GM23338 (cell line): ENCODE results near the gene CACNA1C. TPM values are rescaled to one million over a fixed set of nuclear protein-coding genes. Genes with fewer than 3 reads are reported as not detected.

Source experiments
- ATAC-seq: fragments of 200-7000 bp; cut with Tn5 transposase; 3 replicates; pipeline ENCODE4 v1.9.1; 2020
- DNase-seq: peaks from one replicate; pipeline ENCODE4 v3.0.0-alpha.2; 2015; ENCODE audit warnings: low spot score
- H2AFZ ChIP-seq: fragments of 200-600 bp; sonication (generic); 2 replicates; pipeline ENCODE4 v1.8.0; 2016; ENCODE audit warnings: antibody characterized with exemption, mild to moderate bottlenecking, moderate library complexity
- H3F3A ChIP-seq: fragments of 200-600 bp; sonication (generic); replicated peaks from 2 replicates; pipeline ENCODE4 v1.8.0; 2017; ENCODE audit warnings: antibody characterized with exemption, mixed run types, low read depth
- H3K27ac ChIP-seq: fragments of 200-600 bp; sonication (generic); 2 replicates; pipeline ENCODE4 v1.6.1; 2016; ENCODE audit warnings: low read depth
- H3K27me3 ChIP-seq: fragments of 200-600 bp; sonication (generic); 2 replicates; pipeline ENCODE4 v1.8.0; 2016; ENCODE audit warnings: mild to moderate bottlenecking, mixed run types, moderate library complexity; ENCODE audit not compliant: insufficient read depth
- H3K36me3 ChIP-seq: fragments of 200-600 bp; sonication (generic); 2 replicates; pipeline ENCODE4 v1.8.0; 2016; ENCODE audit warnings: mild to moderate bottlenecking; ENCODE audit not compliant: insufficient read depth
- H3K4me1 ChIP-seq: fragments of 200-600 bp; sonication (generic); 2 replicates; pipeline ENCODE4 v1.8.0; 2016; ENCODE audit warnings: mild to moderate bottlenecking, moderate library complexity; ENCODE audit not compliant: insufficient read depth
- H3K4me2 ChIP-seq: fragments of 200-600 bp; sonication (generic); 2 replicates; pipeline ENCODE4 v1.7.1; 2017; ENCODE audit warnings: mixed run types
- H3K4me3 ChIP-seq: fragments of 200-600 bp; sonication (generic); 2 replicates; pipeline ENCODE4 v1.6.1; 2016; ENCODE audit warnings: mixed run types
- H3K79me2 ChIP-seq: fragments of 200-600 bp; sonication (generic); replicated peaks from 2 replicates; pipeline ENCODE4 v1.8.0; 2017; ENCODE audit warnings: mild to moderate bottlenecking; ENCODE audit not compliant: insufficient read depth
- H3K9me2 ChIP-seq: fragments of 200-600 bp; sonication (generic); 2 replicates; pipeline ENCODE4 v1.8.0; 2017; ENCODE audit not compliant: insufficient read depth
- H4K20me1 ChIP-seq: fragments of 200-600 bp; sonication (generic); replicated peaks from 2 replicates; pipeline ENCODE4 v1.8.0; 2017; ENCODE audit warnings: mild to moderate bottlenecking; ENCODE audit not compliant: insufficient read depth
- H3K27ac Mint-ChIP-seq: 2 replicates; pipeline ENCODE4 v1.8.0; 2020; ENCODE audit warnings: inconsistent platforms, mild to moderate bottlenecking, moderate library complexity, mixed read lengths
- H3K27me3 Mint-ChIP-seq: 3 replicates; pipeline ENCODE4 v1.8.0; 2022; ENCODE audit warnings: low read depth, mild to moderate bottlenecking, moderate library complexity, mixed read lengths, inconsistent platforms; ENCODE audit not compliant: insufficient read depth, poor library complexity
- H3K36me3 Mint-ChIP-seq: 3 replicates; pipeline ENCODE4 v1.8.0; 2021; ENCODE audit warnings: low read depth, mild to moderate bottlenecking, inconsistent platforms, moderate library complexity, mixed read lengths
- H3K4me1 Mint-ChIP-seq: 3 replicates; pipeline ENCODE4 v1.8.0; 2020; ENCODE audit warnings: mild to moderate bottlenecking, inconsistent platforms, mixed read lengths
- H3K4me3 Mint-ChIP-seq: 3 replicates; pipeline ENCODE4 v1.8.0; 2021; ENCODE audit warnings: moderate library complexity, mild to moderate bottlenecking, inconsistent platforms, mixed read lengths
- H3K9me3 Mint-ChIP-seq: 3 replicates; pipeline ENCODE4 v1.8.0; 2020; ENCODE audit warnings: moderate library complexity, mild to moderate bottlenecking, inconsistent platforms, mixed read lengths
- EZH2 ChIP-seq: fragments of 200-600 bp; sonication (generic); IDR thresholded peaks from one replicate; pipeline ENCODE4 v1.8.0; 2017; ENCODE audit warnings: antibody characterized with exemption, mild to moderate bottlenecking, low read depth; ENCODE audit not compliant: unreplicated experiment
- POLR2AphosphoS5 ChIP-seq: IDR thresholded peaks from 2 replicates; pipeline ENCODE4 v1.6.1; 2016; ENCODE audit warnings: antibody characterized with exemption, low read depth
- REST ChIP-seq: IDR thresholded peaks from one replicate; pipeline ENCODE4 v1.6.1; 2018; ENCODE audit warnings: antibody characterized with exemption; ENCODE audit not compliant: unreplicated experiment
- polyA plus RNA-seq: library from polyadenylated mRNA; unstranded; fragments of >200 nt; fragmentation: Nextera tagmentation; extraction: Ambion mirVana; gene quantifications from 2 replicates; pipeline ENCODE4 v1.2.1, GENCODE V29; 2016
- total RNA-seq: library from RNA; depleted of rRNA; stranded (reverse); fragments of >200 nt; shearing (Covaris generic); gene quantifications from 2 replicates; pipeline ENCODE4 v1.2.3, GENCODE V29; 2014
- TF ChIP-seq, protein P1 (sequence below): fragments of 250-450 bp; sonication (Bioruptor Pico); IDR thresholded peaks from 2 replicates; pipeline ENCODE4 v1.5.0; 2020; ENCODE audit warnings: mild to moderate bottlenecking, moderate library complexity

The CACNA1C gene
- total and polyA plus RNA-seq, 2 experiments from 2014 or later: 0.78 to 2.1 TPM

GRCh38 chr12:2488131-2488530 is 435.3 kb downstream of the CACNA1C start:
- H3K79me2 ChIP-seq: no peaks in the 10 kb centered on the region
- no peak for DNase-seq
- peaks cover 8% of the 10 kb centered on the region for H3K27me3 Mint-ChIP-seq
- H3F3A ChIP-seq: no peaks in the 10 kb centered on the region
- no peaks in the 10 kb centered on the region for H3K36me3 ChIP-seq
- H3K4me3 ChIP-seq: no peak overlapping the region
- H3K27ac Mint-ChIP-seq: no peak overlapping the region
- H3K4me1 Mint-ChIP-seq: 0 out of 3 replicates have a peak, but pooled peaks cover 2% of the 10 kb centered on the region
- H2AFZ ChIP-seq: no peak overlapping the region
- H3K9me2 ChIP-seq: 0 out of 2 replicates have a peak, but pooled peaks cover 9% of the 10 kb centered on the region
- no peaks in the 10 kb centered on the region for H3K36me3 Mint-ChIP-seq
- H3K27ac ChIP-seq: no peak overlapping the region
- no peak overlapping the region for H3K4me2 ChIP-seq
- no peak overlapping the region for H3K4me3 Mint-ChIP-seq
- H4K20me1 ChIP-seq: no peaks in the 10 kb centered on the region
- no peaks in the 10 kb centered on the region for H3K27me3 ChIP-seq
- no peaks in the 10 kb centered on the region for H3K9me3 Mint-ChIP-seq
- no peak for ATAC-seq
- H3K4me1 ChIP-seq: no peaks in the 10 kb centered on the region
- TF ChIP-seq POLR2AphosphoS5 (no peak), REST (no peak), EZH2 (no peak)
- TF ChIP-seq, protein P1, sequence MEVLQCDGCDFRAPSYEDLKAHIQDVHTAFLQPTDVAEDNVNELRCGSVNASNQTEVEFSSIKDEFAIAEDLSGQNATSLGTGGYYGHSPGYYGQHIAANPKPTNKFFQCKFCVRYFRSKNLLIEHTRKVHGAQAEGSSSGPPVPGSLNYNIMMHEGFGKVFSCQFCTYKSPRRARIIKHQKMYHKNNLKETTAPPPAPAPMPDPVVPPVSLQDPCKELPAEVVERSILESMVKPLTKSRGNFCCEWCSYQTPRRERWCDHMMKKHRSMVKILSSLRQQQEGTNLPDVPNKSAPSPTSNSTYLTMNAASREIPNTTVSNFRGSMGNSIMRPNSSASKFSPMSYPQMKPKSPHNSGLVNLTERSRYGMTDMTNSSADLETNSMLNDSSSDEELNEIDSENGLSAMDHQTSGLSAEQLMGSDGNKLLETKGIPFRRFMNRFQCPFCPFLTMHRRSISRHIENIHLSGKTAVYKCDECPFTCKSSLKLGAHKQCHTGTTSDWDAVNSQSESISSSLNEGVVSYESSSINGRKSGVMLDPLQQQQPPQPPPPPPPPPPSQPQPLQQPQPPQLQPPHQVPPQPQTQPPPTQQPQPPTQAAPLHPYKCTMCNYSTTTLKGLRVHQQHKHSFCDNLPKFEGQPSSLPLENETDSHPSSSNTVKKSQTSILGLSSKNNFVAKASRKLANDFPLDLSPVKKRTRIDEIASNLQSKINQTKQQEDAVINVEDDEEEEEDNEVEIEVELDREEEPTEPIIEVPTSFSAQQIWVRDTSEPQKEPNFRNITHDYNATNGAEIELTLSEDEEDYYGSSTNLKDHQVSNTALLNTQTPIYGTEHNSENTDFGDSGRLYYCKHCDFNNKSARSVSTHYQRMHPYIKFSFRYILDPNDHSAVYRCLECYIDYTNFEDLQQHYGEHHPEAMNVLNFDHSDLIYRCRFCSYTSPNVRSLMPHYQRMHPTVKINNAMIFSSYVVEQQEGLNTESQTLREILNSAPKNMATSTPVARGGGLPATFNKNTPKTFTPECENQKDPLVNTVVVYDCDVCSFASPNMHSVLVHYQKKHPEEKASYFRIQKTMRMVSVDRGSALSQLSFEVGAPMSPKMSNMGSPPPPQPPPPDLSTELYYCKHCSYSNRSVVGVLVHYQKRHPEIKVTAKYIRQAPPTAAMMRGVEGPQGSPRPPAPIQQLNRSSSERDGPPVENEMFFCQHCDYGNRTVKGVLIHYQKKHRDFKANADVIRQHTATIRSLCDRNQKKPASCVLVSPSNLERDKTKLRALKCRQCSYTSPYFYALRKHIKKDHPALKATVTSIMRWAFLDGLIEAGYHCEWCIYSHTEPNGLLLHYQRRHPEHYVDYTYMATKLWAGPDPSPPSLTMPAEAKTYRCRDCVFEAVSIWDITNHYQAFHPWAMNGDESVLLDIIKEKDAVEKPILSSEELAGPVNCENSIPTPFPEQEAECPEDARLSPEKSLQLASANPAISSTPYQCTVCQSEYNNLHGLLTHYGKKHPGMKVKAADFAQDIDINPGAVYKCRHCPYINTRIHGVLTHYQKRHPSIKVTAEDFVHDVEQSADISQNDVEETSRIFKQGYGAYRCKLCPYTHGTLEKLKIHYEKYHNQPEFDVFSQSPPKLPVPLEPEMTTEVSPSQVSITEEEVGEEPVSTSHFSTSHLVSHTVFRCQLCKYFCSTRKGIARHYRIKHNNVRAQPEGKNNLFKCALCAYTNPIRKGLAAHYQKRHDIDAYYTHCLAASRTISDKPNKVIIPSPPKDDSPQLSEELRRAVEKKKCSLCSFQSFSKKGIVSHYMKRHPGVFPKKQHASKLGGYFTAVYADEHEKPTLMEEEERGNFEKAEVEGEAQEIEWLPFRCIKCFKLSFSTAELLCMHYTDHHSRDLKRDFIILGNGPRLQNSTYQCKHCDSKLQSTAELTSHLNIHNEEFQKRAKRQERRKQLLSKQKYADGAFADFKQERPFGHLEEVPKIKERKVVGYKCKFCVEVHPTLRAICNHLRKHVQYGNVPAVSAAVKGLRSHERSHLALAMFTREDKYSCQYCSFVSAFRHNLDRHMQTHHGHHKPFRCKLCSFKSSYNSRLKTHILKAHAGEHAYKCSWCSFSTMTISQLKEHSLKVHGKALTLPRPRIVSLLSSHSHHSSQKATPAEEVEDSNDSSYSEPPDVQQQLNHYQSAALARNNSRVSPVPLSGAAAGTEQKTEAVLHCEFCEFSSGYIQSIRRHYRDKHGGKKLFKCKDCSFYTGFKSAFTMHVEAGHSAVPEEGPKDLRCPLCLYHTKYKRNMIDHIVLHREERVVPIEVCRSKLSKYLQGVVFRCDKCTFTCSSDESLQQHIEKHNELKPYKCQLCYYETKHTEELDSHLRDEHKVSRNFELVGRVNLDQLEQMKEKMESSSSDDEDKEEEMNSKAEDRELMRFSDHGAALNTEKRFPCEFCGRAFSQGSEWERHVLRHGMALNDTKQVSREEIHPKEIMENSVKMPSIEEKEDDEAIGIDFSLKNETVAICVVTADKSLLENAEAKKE: no peak
